HG02870 (cell line): ENCODE data around the gene NTSR1.

Experiments
- ATAC-seq: cut with Tn5 transposase; IDR thresholded peaks from one replicate; pipeline ENCODE4 v1.9.1; 2021; ENCODE audit warnings: mild to moderate bottlenecking, moderate library complexity; ENCODE audit not compliant: unreplicated experiment

NTSR1 gene

GRCh38 chr20:62797671-62798532 is 89.3 kb downstream of the NTSR1 start:
- no peak for ATAC-seq

GRCh38 chr20:62799036-62799435 is 90.4 kb downstream of the NTSR1 start:
- ATAC-seq, result no peak

GRCh38 chr20:62799459-62799858 is 90.8 kb downstream of the NTSR1 start:
- ATAC-seq, result no peak

- ATAC-seq, result no peak
Measured at GRCh38 chr20:62799873-62800272, 91.2 kb downstream of the NTSR1 start.

GRCh38 chr20:62800314-62801259 is 92.0 kb downstream of the NTSR1 start:
- ATAC-seq, result no peak

GRCh38 chr20:62801284-62802010 is 92.8 kb downstream of the NTSR1 start:
- ATAC-seq, result no peak

GRCh38 chr20:62802026-62802712 is 93.5 kb downstream of the NTSR1 start:
- ATAC-seq, result no peak

GRCh38 chr20:62804021-62804626 is 95.5 kb downstream of the NTSR1 start:
- no peak for ATAC-seq

GRCh38 chr20:62804627-62805154 is 96.1 kb downstream of the NTSR1 start, which contains the start of gene OGFR:
Gene OGFR, plus strand, starts transcription at chr20:62804835. Its CDS starts 25 bp downstream, at chr20:62804860.
- ATAC-seq, result no peak

GRCh38 chr20:62805155-62805710 is 96.6 kb downstream of the NTSR1 start:
- ATAC-seq, result no peak

- ATAC-seq, result no peak
Measured at GRCh38 chr20:62805711-62806382, 97.2 kb downstream of the NTSR1 start.

GRCh38 chr20:62806383-62807050 is 97.9 kb downstream of the NTSR1 start:
- no peak for ATAC-seq

- ATAC-seq, result no peak
Measured at GRCh38 chr20:62807444-62808210, 99.0 kb downstream of the NTSR1 start.

GRCh38 chr20:62808211-62808865 is 99.7 kb downstream of the NTSR1 start:
- no peak for ATAC-seq

- ATAC-seq, result no peak
Measured at GRCh38 chr20:62809530-62810428, 101.1 kb downstream of the NTSR1 start.

- ATAC-seq, result no peak
Measured at GRCh38 chr20:62811320-62811719, 102.7 kb downstream of the NTSR1 start.
